HG03060 (cell line): ENCODE data around the gene TMEM92.

ENCODE experiments used
- ATAC-seq: cut with Tn5 transposase; IDR thresholded peaks from one replicate; pipeline ENCODE4 v1.9.1; 2021; ENCODE audit warnings: low read depth, moderate number of reproducible peaks; ENCODE audit not compliant: unreplicated experiment

Gene TMEM92

DNA sequence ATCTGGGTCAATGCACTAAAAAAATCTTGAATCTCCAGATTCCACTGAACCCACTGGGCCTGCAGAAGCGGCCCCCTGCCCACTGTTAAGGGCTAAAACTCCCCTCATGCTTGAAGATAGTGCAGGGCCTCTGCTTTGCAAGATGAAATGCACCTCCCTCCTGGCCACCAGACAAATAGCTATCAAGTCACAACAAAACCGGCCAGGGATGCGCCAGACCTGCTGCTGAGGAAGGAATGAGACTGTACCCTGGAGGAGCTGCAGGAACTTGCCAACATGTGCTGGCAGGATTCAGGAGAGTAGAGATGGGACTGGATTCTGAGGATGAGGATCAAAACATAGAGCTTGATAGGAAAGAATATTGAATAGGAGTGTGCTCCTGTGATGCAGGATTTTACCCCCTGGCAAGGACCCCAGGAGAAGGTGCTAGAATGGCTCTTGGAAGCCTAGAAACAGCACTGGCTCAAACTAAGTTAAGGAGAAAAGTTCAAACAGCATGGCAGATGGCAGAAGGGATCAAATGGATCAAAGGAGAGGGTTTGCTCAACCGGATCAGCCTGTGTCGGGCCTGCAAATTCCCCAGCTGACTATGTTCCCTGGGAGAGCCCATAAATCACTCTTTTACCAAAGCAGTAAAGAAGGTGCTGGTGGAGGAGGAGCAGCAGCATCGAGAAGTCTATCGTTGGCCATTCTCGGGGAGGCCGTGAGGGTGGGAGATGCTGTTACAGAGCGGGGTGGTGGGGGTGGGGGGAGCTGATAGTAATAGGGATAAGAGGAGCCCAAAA is 44.4 kb downstream of the TMEM92 start:
- ATAC-seq: no peak

DNA sequence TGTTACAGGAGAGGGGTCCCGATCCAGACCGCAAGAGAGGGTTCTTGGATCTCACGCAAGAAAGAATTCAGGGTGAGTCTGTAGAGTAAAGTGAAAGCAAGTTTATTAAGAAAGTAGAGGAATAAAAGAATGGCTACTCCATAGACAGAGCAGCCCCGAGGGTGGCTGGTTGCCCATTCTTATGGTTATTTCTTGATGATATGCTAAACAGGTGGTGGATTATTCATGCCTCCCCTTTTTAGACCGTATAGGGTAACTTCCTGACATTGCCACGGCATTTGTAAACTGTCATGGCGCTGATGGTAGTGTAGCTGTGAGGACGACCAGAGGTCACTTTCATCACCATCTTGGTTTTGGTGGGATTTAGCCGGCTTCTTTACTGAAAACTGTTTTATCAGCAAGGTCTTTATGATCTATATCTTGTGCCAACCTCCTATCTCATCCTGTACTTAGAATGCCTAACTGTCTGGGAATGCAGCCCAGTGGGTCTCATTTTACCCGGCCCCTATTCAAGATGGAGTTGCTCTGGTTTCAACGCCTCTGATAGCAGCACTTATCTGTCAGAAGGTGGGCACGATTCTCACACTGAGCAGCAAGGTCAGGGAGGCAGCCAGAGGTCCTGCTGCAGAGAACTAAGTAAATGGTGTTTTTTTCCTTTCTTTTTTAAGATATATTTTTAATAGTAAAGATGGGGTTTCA is 45.2 kb downstream of the TMEM92 start:
- ATAC-seq: no peak

GRCh38 chr17:50322271-50322670 is 48.0 kb downstream of the TMEM92 start:
- no peak for ATAC-seq

- no peak for ATAC-seq
Measured at GRCh38 chr17:50323060-50323459, 48.8 kb downstream of the TMEM92 start.

GRCh38 chr17:50325906-50326305 is 51.6 kb downstream of the TMEM92 start:
- no peak for ATAC-seq

DNA sequence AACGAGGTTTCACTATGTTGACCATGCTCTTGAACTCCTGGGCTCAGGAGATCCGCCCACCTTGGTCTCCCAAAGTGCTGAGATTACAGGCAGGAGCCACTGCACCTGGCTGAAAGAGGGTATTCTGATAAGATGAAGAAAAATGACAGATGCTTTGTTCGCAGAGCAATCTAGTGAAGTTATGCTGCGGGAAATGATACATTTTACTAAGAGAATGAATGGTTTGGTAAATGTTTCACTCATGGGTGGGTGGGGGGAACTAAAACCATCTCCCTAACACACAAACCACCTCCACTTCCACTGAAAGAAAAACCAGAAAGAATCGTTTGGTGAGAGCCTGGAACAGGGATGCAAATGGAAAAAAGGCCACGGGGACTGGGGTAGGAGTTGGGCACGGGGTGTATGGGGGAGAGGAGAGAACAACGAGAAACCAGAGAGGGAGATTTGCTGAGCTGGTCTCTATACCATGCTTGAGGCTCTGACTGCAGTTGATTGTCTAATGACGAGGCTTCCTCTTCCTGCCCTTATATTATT is 52.6 kb downstream of the TMEM92 start:
- ATAC-seq: no peak

GRCh38 chr17:50328363-50329325 is 54.4 kb downstream of the TMEM92 start:
- no peak for ATAC-seq

- no peak for ATAC-seq
Measured at GRCh38 chr17:50329716-50330115, 55.5 kb downstream of the TMEM92 start.

DNA sequence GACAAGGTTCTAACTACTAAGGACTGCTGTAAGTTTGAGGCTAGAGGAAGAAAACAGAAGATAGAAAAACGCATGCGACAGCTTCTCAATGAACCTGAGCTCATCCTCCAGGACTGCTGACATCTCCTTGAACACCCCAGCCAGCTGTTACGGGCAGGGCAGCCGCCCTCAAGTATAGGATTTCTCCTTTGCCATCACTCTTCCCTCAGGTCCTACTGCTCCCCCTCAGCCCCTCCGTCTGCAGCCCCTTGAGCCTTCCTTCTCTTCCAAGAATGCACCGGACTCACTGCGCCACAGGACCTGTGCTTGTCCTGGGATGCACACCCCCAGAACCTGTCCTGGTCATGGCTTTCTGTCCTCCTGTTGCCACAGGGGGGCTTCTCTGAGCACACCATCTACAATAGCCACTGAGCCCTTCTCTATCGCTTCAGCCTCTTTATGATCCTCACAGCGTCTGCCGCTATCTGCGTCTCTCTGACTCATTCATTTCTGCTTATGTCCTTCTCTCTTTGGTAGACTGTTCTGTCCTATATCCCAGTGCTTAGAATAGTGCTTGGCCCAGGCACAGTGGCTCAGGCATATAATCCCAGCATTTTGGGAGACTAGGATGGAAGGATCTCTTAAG is 56.0 kb downstream of the TMEM92 start:
- ATAC-seq: no peak
